SK-N-MC (cell line): ENCODE measurements around the gene MLLT3.

Experiments
- DNase-seq: peaks from one replicate; pipeline ENCODE4 v3.0.0-alpha.2; 2011; ENCODE audit warnings: low read depth, low spot score
- H3K27ac ChIP-seq: fragments of 200-600 bp; sonication (generic); 2 replicates; pipeline ENCODE4 v1.5.1; 2016; ENCODE audit warnings: mixed run types
- H3K36me3 ChIP-seq: fragments of 200-600 bp; sonication (generic); 2 replicates; pipeline ENCODE4 v1.6.1; 2017; ENCODE audit warnings: antibody characterized with exemption, low read length, mixed read lengths; ENCODE audit not compliant: insufficient read depth
- H3K4me3 ChIP-seq: fragments of 200-600 bp; sonication (generic); 2 replicates; pipeline ENCODE4 v1.5.1; 2016
- H3K9ac ChIP-seq: fragments of 200-600 bp; sonication (generic); 2 replicates; pipeline ENCODE4 v1.8.0; 2017; ENCODE audit warnings: mixed run types, mixed read lengths; ENCODE audit not compliant: insufficient read length
- H3K9me3 ChIP-seq: fragments of 200-600 bp; sonication (generic); 2 replicates; pipeline ENCODE4 v1.6.1; 2017; ENCODE audit warnings: low read depth, mild to moderate bottlenecking, antibody characterized with exemption, low read length, moderate library complexity, mixed read lengths
- EZH2 ChIP-seq: fragments of 200-600 bp; sonication (generic); IDR thresholded peaks from one replicate; pipeline ENCODE4 v1.6.1; 2017; ENCODE audit warnings: antibody characterized with exemption
- FOXP2 ChIP-seq: optimal IDR thresholded peaks from 2 replicates; pipeline ENCODE3; 2011; ENCODE audit warnings: mild to moderate bottlenecking, moderate library complexity; ENCODE audit not compliant: insufficient read depth; ENCODE audit errors: extremely low read length, control extremely low read depth
- POLR2AphosphoS5 ChIP-seq: IDR thresholded peaks from 2 replicates; pipeline ENCODE4 v1.6.1; 2012; ENCODE audit warnings: mild to moderate bottlenecking, low read depth, low read length, borderline replicate concordance

The MLLT3 gene

DNA sequence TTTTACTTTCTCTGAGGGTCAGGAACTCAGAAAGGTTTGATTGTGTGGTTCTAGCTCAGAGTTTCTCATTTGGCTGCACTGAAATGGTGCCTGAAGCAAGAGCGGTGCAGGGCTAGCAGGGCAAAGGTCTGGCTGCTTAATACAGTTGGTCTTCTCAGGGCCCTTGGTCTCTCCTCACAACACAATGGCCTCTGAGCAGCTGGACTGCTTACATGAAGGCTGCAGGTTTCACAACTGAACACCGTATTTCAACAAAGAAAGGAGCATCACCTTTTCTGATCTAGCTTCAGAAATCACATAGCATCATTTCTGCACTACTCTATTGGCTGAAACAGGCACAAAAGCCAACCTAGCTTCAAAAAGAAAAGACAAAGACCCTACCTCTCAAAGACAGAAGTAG is 122.2 kb downstream of the MLLT3 start:
- H3K36me3 ChIP-seq = peaks cover 14% of the 10 kb centered on the region
- H3K4me3 ChIP-seq = no peak overlapping the region
- H3K9me3 ChIP-seq = peaks cover 10% of the 10 kb centered on the region; the same call in 1 of the 2 replicates
- DNase-seq = no peak
- H3K27ac ChIP-seq = no peak overlapping the region
- no peak overlapping the region for H3K9ac ChIP-seq
- TF ChIP-seq EZH2 (no peak), FOXP2 (no peak), POLR2AphosphoS5 (no peak)

DNA sequence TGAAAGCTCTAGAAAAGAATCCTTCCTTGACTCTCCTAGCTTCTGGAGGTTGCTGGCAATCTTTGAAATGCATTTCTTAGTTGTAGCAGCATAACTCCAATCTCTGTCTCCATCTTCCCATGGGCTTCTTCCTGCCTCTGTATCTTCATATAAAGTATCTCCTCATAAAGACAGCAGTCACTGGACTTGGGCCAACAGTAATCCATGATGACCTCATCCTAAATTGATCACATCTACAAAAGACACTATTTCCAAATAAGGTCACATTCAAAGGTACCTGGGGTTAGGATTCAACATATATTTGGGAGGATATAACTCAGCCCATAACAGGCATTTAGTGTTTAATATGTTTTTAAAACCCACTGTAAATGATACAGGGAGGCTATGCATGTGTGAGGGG is 123.3 kb downstream of the MLLT3 start:
- TF ChIP-seq FOXP2 (no peak), EZH2 (no peak), POLR2AphosphoS5 (no peak)
- no peak for DNase-seq
- Histone ChIP-seq H3K4me3 (no peak overlapping the region), H3K27ac (no peak overlapping the region), H3K9me3 (peaks cover 10% of the 10 kb centered on the region; the same call in 1 of the 2 replicates), H3K9ac (no peak overlapping the region), H3K36me3 (peaks cover 9% of the 10 kb centered on the region)

DNA sequence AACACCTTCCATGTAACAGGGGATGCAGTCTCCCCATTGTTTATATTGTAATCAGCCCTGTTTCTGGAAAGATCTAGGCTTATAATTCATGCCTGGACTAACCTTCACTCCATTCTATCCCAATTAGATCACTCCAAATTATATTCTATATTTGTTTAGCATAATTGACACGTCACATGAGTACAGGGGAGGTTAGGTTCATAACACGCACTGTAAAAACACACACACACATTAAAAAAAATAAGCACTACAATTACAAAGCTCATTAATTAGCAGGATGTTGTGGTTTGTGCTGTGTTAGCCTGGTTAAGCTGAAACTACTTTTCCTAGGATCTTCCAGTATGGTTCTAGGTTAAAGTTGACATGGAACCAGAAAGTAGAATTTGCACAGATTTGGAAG is 126.0 kb downstream of the MLLT3 start:
- no peak for TF ChIP-seq POLR2AphosphoS5
- TF ChIP-seq EZH2 = no peak
- no peaks in the 10 kb centered on the region for H3K9me3 ChIP-seq
- no peak overlapping the region for H3K4me3 ChIP-seq
- H3K9ac ChIP-seq = no peak overlapping the region
- H3K36me3 ChIP-seq = no peaks in the 10 kb centered on the region
- no peak overlapping the region for H3K27ac ChIP-seq
- no peak for DNase-seq

DNA sequence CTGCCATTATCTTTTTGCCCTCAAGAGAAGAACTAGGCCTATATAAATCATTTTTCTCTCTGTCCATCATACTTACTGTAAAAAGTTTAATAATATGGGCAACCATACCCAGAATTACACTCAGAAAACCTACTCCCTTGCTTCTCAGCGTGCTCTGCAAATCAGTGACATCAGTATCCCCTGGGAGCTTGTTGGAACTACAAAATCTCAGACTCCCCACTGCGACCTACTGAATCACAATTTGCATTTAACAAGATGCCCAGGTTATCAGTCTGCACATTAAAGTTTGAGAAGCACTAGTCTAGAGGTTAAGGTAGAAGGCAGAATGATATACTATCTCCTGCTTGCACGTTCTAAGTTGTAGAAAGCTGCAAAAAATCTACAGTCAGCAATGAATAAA is 127.2 kb downstream of the MLLT3 start:
- DNase-seq = peak; percentile 84
- Histone ChIP-seq H3K27ac (peak overlapping the region; percentile 46), H3K9ac (no peak overlapping the region), H3K9me3 (no peaks in the 10 kb centered on the region), H3K4me3 (peak overlapping the region; percentile 53), H3K36me3 (no peaks in the 10 kb centered on the region)
- no peak for TF ChIP-seq POLR2AphosphoS5
- no peak for TF ChIP-seq FOXP2
- TF ChIP-seq EZH2 = no peak

DNA sequence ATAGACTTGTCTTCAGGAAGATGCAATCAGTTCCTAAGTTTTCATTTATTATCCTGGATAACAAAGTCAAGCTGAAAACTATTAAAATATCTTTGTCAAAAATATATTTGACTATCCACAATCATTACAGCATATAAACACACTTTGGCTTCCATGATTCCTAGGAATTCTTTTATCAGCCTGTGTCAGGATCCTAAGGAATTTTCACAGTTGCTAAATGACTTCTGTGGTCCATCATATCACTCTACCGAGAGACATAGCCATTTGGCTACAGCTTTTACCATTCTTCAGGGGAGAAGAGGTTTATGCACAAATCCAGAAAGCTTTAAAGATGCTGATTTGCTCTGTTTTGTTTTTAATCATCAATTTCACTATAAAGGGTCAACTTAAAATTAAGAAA is 128.3 kb downstream of the MLLT3 start:
- no peak for DNase-seq
- H3K36me3 ChIP-seq = no peaks in the 10 kb centered on the region
- H3K9ac ChIP-seq = no peak overlapping the region
- no peak overlapping the region for H3K27ac ChIP-seq
- no peaks in the 10 kb centered on the region for H3K9me3 ChIP-seq
- TF ChIP-seq EZH2 = no peak
- TF ChIP-seq POLR2AphosphoS5 = no peak
- TF ChIP-seq FOXP2 = no peak
- no peak overlapping the region for H3K4me3 ChIP-seq

DNA sequence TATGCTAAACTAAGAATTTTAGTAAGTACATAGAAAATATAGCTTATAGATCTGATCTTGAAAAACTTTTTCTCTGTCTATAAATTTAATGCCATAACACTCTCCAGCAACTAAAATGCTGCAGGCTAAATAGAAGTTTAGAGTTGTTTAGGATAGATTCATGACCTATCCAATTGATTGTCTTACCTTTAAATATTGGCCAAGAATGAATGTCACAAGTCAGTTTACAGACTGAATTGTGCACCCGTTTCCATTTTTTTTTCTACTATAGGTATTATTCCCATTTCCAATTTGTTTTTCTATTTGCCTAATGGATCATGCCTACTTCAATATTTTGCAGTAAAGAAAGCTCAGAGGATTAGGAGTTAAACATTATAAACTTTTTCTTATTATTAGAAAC is 129.5 kb downstream of the MLLT3 start:
- TF ChIP-seq POLR2AphosphoS5 = no peak
- no peak for TF ChIP-seq FOXP2
- no peak for TF ChIP-seq EZH2
- Histone ChIP-seq H3K36me3 (no peaks in the 10 kb centered on the region), H3K9me3 (no peaks in the 10 kb centered on the region), H3K4me3 (no peak overlapping the region), H3K27ac (no peak overlapping the region), H3K9ac (no peak overlapping the region)
- DNase-seq = no peak

DNA sequence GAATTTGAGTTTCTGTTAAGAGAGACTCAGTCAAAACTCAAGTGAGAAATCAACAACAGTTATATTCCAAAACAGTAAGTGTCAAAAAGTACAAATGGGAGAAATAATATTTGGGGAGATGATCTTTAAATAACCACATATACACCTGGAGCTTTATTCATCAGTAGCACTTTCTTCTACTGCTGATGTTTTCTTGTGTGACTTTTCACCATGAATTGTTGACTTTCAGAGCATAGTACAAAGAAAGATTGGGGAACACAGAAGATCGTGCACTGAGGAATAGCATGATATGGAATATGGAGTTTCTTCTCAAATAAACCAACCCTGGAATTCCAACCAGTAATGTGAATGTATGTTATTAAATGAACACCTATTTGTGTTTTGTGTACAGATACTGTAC is 130.7 kb downstream of the MLLT3 start:
- no peak overlapping the region for H3K9ac ChIP-seq
- no peak for DNase-seq
- H3K27ac ChIP-seq = no peak overlapping the region
- no peak overlapping the region for H3K4me3 ChIP-seq
- no peaks in the 10 kb centered on the region for H3K9me3 ChIP-seq
- H3K36me3 ChIP-seq = no peaks in the 10 kb centered on the region
- TF ChIP-seq FOXP2 (no peak), EZH2 (no peak), POLR2AphosphoS5 (no peak)

DNA sequence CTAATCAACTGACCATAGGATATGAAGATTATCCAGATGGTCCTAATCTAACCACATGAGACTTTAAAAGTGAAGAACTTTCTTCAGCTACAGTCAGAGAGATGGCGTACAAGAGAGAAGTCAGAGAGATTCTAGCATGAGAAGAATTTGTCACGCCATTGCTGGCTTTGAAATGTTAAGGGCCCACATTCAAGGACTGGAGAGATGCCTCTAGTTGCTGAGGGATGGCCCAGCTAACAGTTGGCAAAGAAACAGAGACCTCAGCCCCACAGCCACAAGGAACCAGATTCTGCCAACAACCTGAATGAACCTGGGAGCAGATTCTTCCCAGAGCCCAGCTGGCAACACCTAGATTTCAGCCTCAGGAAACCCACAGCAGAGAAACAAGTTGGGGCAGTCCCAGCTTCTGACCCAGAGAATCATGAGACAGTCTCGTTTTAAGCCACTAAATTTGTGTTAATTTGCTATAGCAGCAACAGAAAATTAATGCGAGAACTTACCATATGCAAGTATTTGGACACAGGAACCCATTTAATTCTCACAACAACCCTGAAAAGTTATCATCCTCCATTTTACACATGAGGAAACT is 132.0 kb downstream of the MLLT3 start:
- Histone ChIP-seq H3K9ac (no peak overlapping the region), H3K9me3 (no peaks in the 10 kb centered on the region), H3K4me3 (no peak overlapping the region), H3K36me3 (no peaks in the 10 kb centered on the region), H3K27ac (no peak overlapping the region)
- no peak for DNase-seq
- TF ChIP-seq EZH2 = no peak

DNA sequence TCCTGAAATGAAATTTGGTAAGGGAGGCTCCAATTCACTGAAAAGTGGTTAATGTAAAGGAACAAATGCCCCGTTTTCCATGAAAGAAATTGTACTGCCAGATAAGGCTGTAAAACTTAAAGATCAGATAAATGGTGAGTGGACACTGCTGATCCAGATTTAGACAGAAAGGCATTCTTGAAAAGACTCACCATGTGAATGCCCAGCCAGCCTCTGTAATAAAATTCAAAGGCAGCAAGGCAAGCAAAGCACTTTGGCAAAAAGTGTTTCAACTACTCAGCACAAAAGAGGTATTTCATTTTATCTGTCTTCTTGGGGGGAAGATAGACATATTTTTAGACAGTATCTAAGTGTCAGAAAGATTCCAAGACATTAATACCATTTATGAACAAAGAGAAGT is 133.6 kb downstream of the MLLT3 start:
- H3K9me3 ChIP-seq = no peaks in the 10 kb centered on the region
- TF ChIP-seq POLR2AphosphoS5 = no peak
- TF ChIP-seq EZH2 = no peak
- TF ChIP-seq FOXP2 = no peak
- H3K27ac ChIP-seq = no peak overlapping the region
- no peak for DNase-seq
- no peak overlapping the region for H3K4me3 ChIP-seq
- H3K36me3 ChIP-seq = no peaks in the 10 kb centered on the region
- no peak overlapping the region for H3K9ac ChIP-seq

DNA sequence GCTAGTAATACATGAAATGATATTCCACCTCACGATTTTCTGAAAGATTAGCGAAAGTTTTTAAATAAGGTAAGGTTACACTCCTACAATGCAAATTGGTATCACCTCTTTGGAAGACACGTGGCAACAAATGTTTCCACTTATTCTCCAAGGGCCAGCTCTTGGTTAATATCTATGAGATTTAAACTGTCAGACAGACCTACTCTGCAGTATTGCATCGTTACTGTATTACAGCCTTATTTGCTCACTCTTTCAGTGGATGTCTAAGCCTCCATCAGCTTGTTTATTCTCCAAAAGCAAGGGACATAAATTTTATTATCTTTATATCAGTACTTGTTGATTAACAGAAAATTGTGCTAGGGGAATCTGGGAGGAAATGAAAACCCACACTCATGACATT is 135.7 kb downstream of the MLLT3 start:
- Histone ChIP-seq H3K4me3 (no peak overlapping the region), H3K36me3 (no peaks in the 10 kb centered on the region), H3K27ac (no peak overlapping the region), H3K9me3 (no peaks in the 10 kb centered on the region), H3K9ac (no peak overlapping the region)
- DNase-seq = no peak
- TF ChIP-seq FOXP2 = no peak
- no peak for TF ChIP-seq EZH2
- no peak for TF ChIP-seq POLR2AphosphoS5
